GM19099 (cell line): ENCODE data around the gene PPP2R1A.

Experiments
- POLR2A ChIP-seq: IDR thresholded peaks from 3 replicates; pipeline ENCODE4 v1.6.1; 2011; ENCODE audit warnings: low read depth; ENCODE audit not compliant: insufficient read length; ENCODE audit errors: extremely low read depth

Gene PPP2R1A

GRCh38 chr19:52191389-52191788 lies 1.5 kb downstream of the PPP2R1A start:
- TF ChIP-seq POLR2A = no peak

GRCh38 chr19:52191951-52192350 lies 2.1 kb downstream of the PPP2R1A start:
- no peak for TF ChIP-seq POLR2A

- no peak for TF ChIP-seq POLR2A
Measured at GRCh38 chr19:52196256-52196967, 6.6 kb downstream of the PPP2R1A start.

- no peak for TF ChIP-seq POLR2A
Measured at GRCh38 chr19:52197964-52198363, 8.1 kb downstream of the PPP2R1A start.

- TF ChIP-seq POLR2A = no peak
Measured at GRCh38 chr19:52198678-52199077, 8.8 kb downstream of the PPP2R1A start.

- TF ChIP-seq POLR2A = no peak
Measured at GRCh38 chr19:52200044-52200443, 10.2 kb downstream of the PPP2R1A start.

GRCh38 chr19:52206481-52206880 lies 16.6 kb downstream of the PPP2R1A start:
- no peak for TF ChIP-seq POLR2A

- no peak for TF ChIP-seq POLR2A
Measured at GRCh38 chr19:52211203-52211602, 21.4 kb downstream of the PPP2R1A start.

- TF ChIP-seq POLR2A = no peak
Measured at GRCh38 chr19:52211926-52212571, 22.2 kb downstream of the PPP2R1A start.

GRCh38 chr19:52212572-52213255 lies 22.9 kb downstream of the PPP2R1A start:
- no peak for TF ChIP-seq POLR2A

GRCh38 chr19:52214241-52214640 lies 24.4 kb downstream of the PPP2R1A start:
- no peak for TF ChIP-seq POLR2A

- TF ChIP-seq POLR2A = no peak
Measured at GRCh38 chr19:52216401-52216800, 26.5 kb downstream of the PPP2R1A start.

- TF ChIP-seq POLR2A = no peak
Measured at GRCh38 chr19:52217576-52217975, 27.7 kb downstream of the PPP2R1A start.

- no peak for TF ChIP-seq POLR2A
Measured at GRCh38 chr19:52219611-52220010, 29.8 kb downstream of the PPP2R1A start.

GRCh38 chr19:52221031-52221430 lies 31.2 kb downstream of the PPP2R1A start:
- TF ChIP-seq POLR2A = no peak

GRCh38 chr19:52221831-52222375 lies 32.1 kb downstream of the PPP2R1A start:
- TF ChIP-seq POLR2A = no peak
